ENCODE measurements around the gene CD84. TPM values are rescaled to one million over a fixed set of nuclear protein-coding genes. Genes with fewer than 3 reads are reported as not detected.
"Not testable (repeated sequence)": the region's sequence is repeated elsewhere in the genome, so short reads cannot be mapped to it uniquely, and the experiment has no call there.

CD84 gene, protein sequence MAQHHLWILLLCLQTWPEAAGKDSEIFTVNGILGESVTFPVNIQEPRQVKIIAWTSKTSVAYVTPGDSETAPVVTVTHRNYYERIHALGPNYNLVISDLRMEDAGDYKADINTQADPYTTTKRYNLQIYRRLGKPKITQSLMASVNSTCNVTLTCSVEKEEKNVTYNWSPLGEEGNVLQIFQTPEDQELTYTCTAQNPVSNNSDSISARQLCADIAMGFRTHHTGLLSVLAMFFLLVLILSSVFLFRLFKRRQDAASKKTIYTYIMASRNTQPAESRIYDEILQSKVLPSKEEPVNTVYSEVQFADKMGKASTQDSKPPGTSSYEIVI
- 8.1 TPM for total RNA-seq

- Histone ChIP-seq H3K27me3 (no peaks in the 10 kb centered on the region), H3K4me3 (peak within 1 kb of the TSS; percentile 5 to 19), H3K36me3 (no peaks in the 10 kb centered on the region), H3K4me1 (no peaks in the 10 kb centered on the region), H3K9me3 (no peaks in the 10 kb centered on the region), H3K27ac (no peak within 1 kb of the TSS)
- no peak for DNase-seq (ENCODE audit: extremely low spot score in 2 of 2)
- intact Hi-C loops (cut with DNase I), result no loop called here
- TF ChIP-seq POLR2A (IDR thresholded peaks at IDR 0.05) (no peak), POLR2AphosphoS5 (IDR thresholded peaks at IDR 0.05; ENCODE audit: insufficient read depth in 1 of 2, low read depth in 1 of 2) (no peak), CTCF (IDR thresholded peaks at IDR 0.05) (no peak)
Measured at GRCh38 chr1:160579216-160579701, at the start of gene CD84. TSS of gene CD84 (minus strand) at chr1:160579496. CDS start at chr1:160579437, 59 bp downstream.

DNA sequence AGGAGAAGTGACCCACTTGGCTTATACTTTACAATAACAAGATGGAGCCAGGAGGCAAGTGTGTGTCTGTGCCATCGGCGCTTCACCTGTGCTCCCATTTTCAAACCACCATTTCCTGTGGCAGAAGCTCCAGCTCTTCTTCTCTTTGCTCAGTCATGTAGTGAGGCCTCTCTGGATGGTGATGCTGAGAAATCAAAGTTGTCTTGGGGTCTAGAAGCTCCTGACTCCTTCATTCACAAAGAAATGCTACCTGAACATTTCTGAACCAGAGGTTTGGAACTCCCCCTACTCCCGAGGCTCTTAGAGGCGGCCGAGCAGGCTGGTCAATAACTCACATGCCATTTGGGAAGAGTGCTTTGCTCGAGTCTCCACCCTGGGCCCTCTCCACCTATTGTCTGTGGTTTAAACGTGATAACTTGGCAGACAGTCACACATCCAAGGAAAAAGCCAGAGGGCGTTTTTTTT is 49.5 kb upstream of the CD84 start:
- H3K36me3 ChIP-seq, result no peaks in the 10 kb centered on the region
- DNase-seq (ENCODE audit: extremely low spot score in 2 of 2), result no peak
- TF ChIP-seq POLR2AphosphoS5 (IDR thresholded peaks at IDR 0.05; ENCODE audit: insufficient read depth in 1 of 2, low read depth in 1 of 2), result no peak
- no peak for TF ChIP-seq POLR2A (IDR thresholded peaks at IDR 0.05)
- no peak for TF ChIP-seq CTCF (IDR thresholded peaks at IDR 0.05)
- no peak overlapping the region for H3K4me3 ChIP-seq
- H3K27me3 ChIP-seq, result no peaks in the 10 kb centered on the region
- intact Hi-C loops (cut with DNase I), result no loop called here
- H3K4me1 ChIP-seq, result no peaks in the 10 kb centered on the region
- H3K27ac ChIP-seq, result no peak overlapping the region
- H3K9me3 ChIP-seq, result no peaks in the 10 kb centered on the region

DNA sequence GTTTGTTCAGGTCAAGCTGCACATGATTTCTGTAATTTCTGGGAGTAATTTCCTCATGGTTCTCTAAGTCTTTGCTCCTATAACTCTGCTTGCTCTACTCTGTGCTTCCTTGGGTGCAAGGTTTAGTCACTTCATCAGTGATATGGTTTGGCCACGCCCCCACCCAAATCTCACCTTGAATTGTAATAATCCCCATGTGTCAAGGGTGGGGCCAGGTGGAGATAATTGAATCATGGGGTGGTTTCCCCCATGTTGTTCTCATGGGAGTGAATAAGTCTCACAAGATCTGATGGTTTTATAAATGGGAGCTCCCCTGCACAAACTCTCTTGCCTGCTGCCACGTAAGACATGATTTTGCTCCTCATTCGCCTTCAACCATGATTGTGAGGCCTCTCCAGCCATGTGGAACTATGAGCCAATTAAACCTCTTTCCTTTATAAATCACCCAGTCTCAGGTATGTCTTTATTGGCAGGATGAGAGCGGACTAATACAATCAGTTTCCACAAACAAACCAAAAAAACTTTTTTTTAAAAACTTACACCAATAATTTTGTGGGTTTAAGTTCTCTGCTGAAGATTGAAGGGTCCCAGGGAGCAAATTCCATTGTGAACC is 48.5 kb upstream of the CD84 start:
- H3K9me3 ChIP-seq; H3K4me1 ChIP-seq; DNase-seq (ENCODE audit: extremely low spot score in 2 of 2); H3K27ac ChIP-seq; intact Hi-C loops (cut with DNase I); H3K27me3 ChIP-seq; H3K4me3 ChIP-seq; H3K36me3 ChIP-seq: not testable (repeated sequence)

DNA sequence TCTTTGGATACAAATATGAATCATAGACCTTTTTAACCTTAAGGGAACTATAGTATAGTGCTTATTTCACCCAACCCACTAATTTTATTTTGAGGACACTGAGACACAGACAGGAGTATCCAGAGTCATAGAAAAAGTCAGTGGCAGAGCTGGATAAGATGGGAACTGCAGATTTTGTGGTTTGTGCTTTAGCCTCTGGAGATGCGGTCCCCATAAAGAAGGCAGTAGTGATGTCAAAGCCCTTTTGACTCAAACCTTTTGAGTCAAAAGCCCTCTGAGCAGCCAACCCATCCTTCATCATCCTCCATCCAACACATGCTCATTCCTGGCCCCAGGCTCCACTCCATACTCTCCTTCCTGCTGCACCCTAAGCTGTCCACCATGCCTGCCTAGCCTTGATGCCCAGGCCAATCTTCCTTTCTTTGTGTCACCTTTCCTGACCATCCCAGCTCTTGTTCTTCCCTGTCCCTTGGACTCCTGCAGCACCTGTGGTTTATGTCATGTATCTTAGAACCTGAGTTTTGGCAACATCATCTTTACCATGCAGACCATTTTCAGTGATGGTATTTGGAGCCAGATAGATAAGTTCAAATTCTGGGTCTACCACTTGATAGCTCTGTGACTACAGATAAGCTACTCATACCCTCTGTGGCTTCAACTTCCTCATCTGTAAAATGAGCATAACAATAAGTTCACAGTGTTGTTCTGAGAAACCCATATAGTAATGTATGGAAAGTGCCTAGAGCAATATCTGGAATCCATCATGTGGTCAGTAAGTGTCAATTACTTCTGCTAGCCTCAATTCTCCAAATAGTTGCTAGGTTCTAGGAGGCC is 47.4 kb upstream of the CD84 start:
- intact Hi-C loops (cut with DNase I), result no loop called here

More for the DNA sequence above, 47.4 kb upstream of the CD84 start:
- no peak overlapping the region for H3K4me3 ChIP-seq
- no peaks in the 10 kb centered on the region for H3K9me3 ChIP-seq
- DNase-seq (ENCODE audit: extremely low spot score in 2 of 2), result no peak
- H3K4me1 ChIP-seq, result no peaks in the 10 kb centered on the region
- H3K27ac ChIP-seq, result no peak overlapping the region
- TF ChIP-seq POLR2A (IDR thresholded peaks at IDR 0.05), result no peak
- TF ChIP-seq POLR2AphosphoS5 (IDR thresholded peaks at IDR 0.05; ENCODE audit: insufficient read depth in 1 of 2, low read depth in 1 of 2), result no peak
- TF ChIP-seq CTCF (IDR thresholded peaks at IDR 0.05), result no peak
- no peaks in the 10 kb centered on the region for H3K27me3 ChIP-seq
- H3K36me3 ChIP-seq, result no peaks in the 10 kb centered on the region
